ENCODE data around the gene KIAA0825. TPM values are rescaled to one million over a fixed set of nuclear protein-coding genes. Genes with fewer than 3 reads are reported as not detected.

The KIAA0825 gene
- total and polyA plus RNA-seq, 2 of the 8 experiments (the other 6 are each of a cell fraction or from before 2014, with no cell fraction given) = 0.60 to 1.0 TPM

DNA sequence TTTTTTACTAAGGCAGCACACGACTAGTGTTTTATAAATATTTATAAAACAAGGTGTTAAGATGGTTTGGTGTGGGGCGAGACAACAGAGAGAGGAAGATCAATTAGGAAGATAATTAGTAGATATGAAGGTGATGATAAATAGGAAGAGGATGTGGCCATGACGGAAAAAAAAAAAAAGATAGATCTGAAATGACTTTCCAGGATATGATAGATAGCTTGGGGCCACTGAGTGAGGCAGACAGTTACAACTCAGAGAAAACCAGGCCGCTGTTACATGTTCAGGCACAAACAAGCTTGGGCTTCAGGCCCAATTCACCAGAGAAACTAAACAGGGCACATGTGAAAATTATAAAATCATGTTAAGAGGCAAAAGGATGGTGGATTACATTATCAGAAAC is 43.2 kb downstream of the KIAA0825 start:
- H3K36me3 ChIP-seq (ENCODE audit: control insufficient read depth in 2 of 4, insufficient read depth in 4 of 4, low read length in 3 of 4) = no peaks in the 10 kb centered on the region
- no peak overlapping the region for H3K23ac ChIP-seq (ENCODE audit: insufficient read length)
- no peaks in the 10 kb centered on the region for H3K79me1 ChIP-seq (ENCODE audit: low read depth, low read length)
- H3K18ac ChIP-seq (ENCODE audit: extremely low read depth, low read length) = no peak overlapping the region
- H4K91ac ChIP-seq (replicated peaks; ENCODE audit: insufficient read length, low read length) = no peak overlapping the region
- H2AFZ ChIP-seq (ENCODE audit: low read length) = no peak overlapping the region
- no peak for FAIRE-seq
- 87 to 100% methylated on average over 2 to 4 of the region's 4 CpGs for WGBS, 2 experiments (ENCODE audit: extremely low coverage in 1 of 2, insufficient coverage in 1 of 2, insufficient read length in 1 of 2, insufficient replicate concordance in 2 of 2, low coverage in 1 of 2, low lambda C conversion rate in 2 of 2, missing lambda C conversion rate in 1 of 2)
- no peak overlapping the region for H4K5ac ChIP-seq (ENCODE audit: insufficient read length, low read depth, low read length)
- no peak overlapping the region for H3K9ac ChIP-seq (replicated peaks in 1 of 4; ENCODE audit: extremely low read depth in 1 of 4, low read depth in 3 of 4, low read length in 3 of 4)
- no peaks in the 10 kb centered on the region for H3K9me3 ChIP-seq (ENCODE audit: insufficient read depth in 2 of 2, low read depth in 1 of 2, low read length in 1 of 2)
- ChIA-PET POLR2A (ENCODE audit: partially characterized antibody) (no interaction called here), CTCF (ENCODE audit: partially characterized antibody) (interaction anchor here (1.6 kb wide), 1 partner anchor 163 kb away, joined by 3 read pairs; no protein-coding TSS in a partner anchor)
- no peak overlapping the region for H2BK20ac ChIP-seq (ENCODE audit: low read length)
- H2AK5ac ChIP-seq (ENCODE audit: low read depth, low read length) = no peak overlapping the region
- no peak for TF ChIP-seq TCF12 (IDR thresholded peaks at IDR 0.05; ENCODE audit: low read depth, low read length)
- TF ChIP-seq HDAC6 (IDR thresholded peaks at IDR 0.05; ENCODE audit: low read depth, low read length) = no peak
- TF ChIP-seq POLR2AphosphoS5 (IDR thresholded peaks at IDR 0.05; ENCODE audit: low read depth, low read length) = no peak
- TF ChIP-seq, protein P1, sequence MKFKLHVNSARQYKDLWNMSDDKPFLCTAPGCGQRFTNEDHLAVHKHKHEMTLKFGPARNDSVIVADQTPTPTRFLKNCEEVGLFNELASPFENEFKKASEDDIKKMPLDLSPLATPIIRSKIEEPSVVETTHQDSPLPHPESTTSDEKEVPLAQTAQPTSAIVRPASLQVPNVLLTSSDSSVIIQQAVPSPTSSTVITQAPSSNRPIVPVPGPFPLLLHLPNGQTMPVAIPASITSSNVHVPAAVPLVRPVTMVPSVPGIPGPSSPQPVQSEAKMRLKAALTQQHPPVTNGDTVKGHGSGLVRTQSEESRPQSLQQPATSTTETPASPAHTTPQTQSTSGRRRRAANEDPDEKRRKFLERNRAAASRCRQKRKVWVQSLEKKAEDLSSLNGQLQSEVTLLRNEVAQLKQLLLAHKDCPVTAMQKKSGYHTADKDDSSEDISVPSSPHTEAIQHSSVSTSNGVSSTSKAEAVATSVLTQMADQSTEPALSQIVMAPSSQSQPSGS (IDR thresholded peaks at IDR 0.05; ENCODE audit: low read length) = no peak
- TF ChIP-seq EP300 (IDR thresholded peaks at IDR 0.05; ENCODE audit: borderline replicate concordance in 1 of 2, low read depth in 2 of 2, low read length in 2 of 2) = no peak
- TF ChIP-seq POU5F1 (IDR thresholded peaks at IDR 0.05; ENCODE audit: low read depth, low read length) = no peak
- TF ChIP-seq EGR1 (IDR thresholded peaks at IDR 0.05; ENCODE audit: borderline replicate concordance, low read depth, low read length) = no peak
- TF ChIP-seq FOSL1 (IDR thresholded peaks at IDR 0.05; ENCODE audit: insufficient read depth, low read depth, low read length) = no peak
- no peak for TF ChIP-seq SP2 (IDR thresholded peaks at IDR 0.05; ENCODE audit: low read length)
- TF ChIP-seq BRCA1 (IDR thresholded peaks at IDR 0.05; ENCODE audit: low read depth, low read length) = no peak
- TF ChIP-seq POLR2A (IDR thresholded peaks at IDR 0.05; ENCODE audit: control extremely low read depth in 1 of 2, low read depth in 2 of 2, low read length in 2 of 2) = no peak
- TF ChIP-seq HDAC2 (IDR thresholded peaks at IDR 0.05; ENCODE audit: borderline replicate concordance in 1 of 2, low read depth in 2 of 2, low read length in 2 of 2) = no peak
- H3K23me2 ChIP-seq (ENCODE audit: low read depth, low read length) = no peaks in the 10 kb centered on the region
- H3K4me3 ChIP-seq (ENCODE audit: extremely low read depth in 1 of 4, insufficient read depth in 2 of 4, low read depth in 3 of 4, low read length in 4 of 4) = no peak overlapping the region
- no peak overlapping the region for H2BK12ac ChIP-seq (ENCODE audit: low read depth, low read length)
- H3K4me2 ChIP-seq (ENCODE audit: insufficient read depth in 1 of 2, low read depth in 2 of 2, low read length in 2 of 2) = no peak overlapping the region
- H3K27ac ChIP-seq (ENCODE audit: low read depth, low read length) = no peak overlapping the region
- no peak overlapping the region for H2BK120ac ChIP-seq (replicated peaks; ENCODE audit: low read depth, low read length)
- no peak for DNase-seq (ENCODE audit: low read depth in 1 of 2, low spot score in 2 of 2)
- H3K27me3 ChIP-seq (replicated peaks in 1 of 4; ENCODE audit: control insufficient read depth in 3 of 4, extremely low read depth in 1 of 4, insufficient read depth in 3 of 4, low read length in 3 of 4) = no peaks in the 10 kb centered on the region
- H2BK5ac ChIP-seq (ENCODE audit: low read depth, low read length) = no peak overlapping the region
- H3K14ac ChIP-seq (ENCODE audit: insufficient read length) = no peak overlapping the region
- H2BK15ac ChIP-seq (ENCODE audit: low read length) = no peak overlapping the region
- H3K4ac ChIP-seq (replicated peaks; ENCODE audit: insufficient read length, low read depth, low read length) = no peak overlapping the region
- no peak overlapping the region for H4K8ac ChIP-seq (ENCODE audit: extremely low read depth, insufficient read depth, low read length)
- H4K20me1 ChIP-seq (replicated peaks in 1 of 2; ENCODE audit: control insufficient read depth in 1 of 2, insufficient read depth in 2 of 2, low read length in 2 of 2) = no peaks in the 10 kb centered on the region
- no peak overlapping the region for H3K56ac ChIP-seq (replicated peaks; ENCODE audit: insufficient read length, low read depth, low read length)
- no peaks in the 10 kb centered on the region for H3K4me1 ChIP-seq (replicated peaks in 1 of 4; ENCODE audit: control insufficient read depth in 3 of 4, insufficient read depth in 4 of 4, low read length in 3 of 4)
- H3K79me2 ChIP-seq (ENCODE audit: control insufficient read depth in 1 of 2, insufficient read depth in 2 of 2, low read length in 2 of 2) = no peaks in the 10 kb centered on the region
